SH-SY5Y (cell line): ENCODE data around the gene ANO8.

Source experiments
- GATA2 ChIP-seq: IDR thresholded peaks from 2 replicates; pipeline ENCODE4 v1.6.1; 2011; ENCODE audit warnings: mild to moderate bottlenecking, low read depth, low read length
- GATA3 ChIP-seq: IDR thresholded peaks from 2 replicates; pipeline ENCODE4 v1.6.1; 2011; ENCODE audit warnings: low read depth, mild to moderate bottlenecking, low read length, moderate library complexity

- TF ChIP-seq GATA2 (no peak), GATA3 (no peak)
Measured at GRCh38 chr19:17378271-17378670, 43.6 kb upstream of the ANO8 start.
